Tibial nerve (tissue), 4 donors: ENCODE measurements around the gene SPAG17.

ENCODE experiments used
- EP300 ChIP-seq, 2 donors: sonication (generic); formaldehyde crosslinking; IDR thresholded peaks; one replicate each; pipeline ENCODE4 v1.6.1; 2017; ENCODE audit warnings: antibody characterized with exemption in 2 of 2, mild to moderate bottlenecking in 1 of 2
- POLR2A ChIP-seq, 2 donors: fragments of 450-650 bp; IDR thresholded peaks; one replicate each; pipeline ENCODE4 v1.6.1; 2017; ENCODE audit warnings: antibody characterized with exemption in 2 of 2, mild to moderate bottlenecking in 2 of 2, moderate library complexity in 2 of 2
- TF ChIP-seq, protein P1 (sequence below), 5 experiments: fragments of 200-600 bp in 3 of 5; fragments of 450-650 bp in 2 of 5; sonication (generic) in 3 of 5; IDR thresholded peaks; one replicate each; pipeline ENCODE4 v1.5.1; 2016 to 2019; ENCODE audit warnings: antibody characterized with exemption in 5 of 5, mild to moderate bottlenecking in 3 of 5, moderate library complexity in 2 of 5

DNA sequence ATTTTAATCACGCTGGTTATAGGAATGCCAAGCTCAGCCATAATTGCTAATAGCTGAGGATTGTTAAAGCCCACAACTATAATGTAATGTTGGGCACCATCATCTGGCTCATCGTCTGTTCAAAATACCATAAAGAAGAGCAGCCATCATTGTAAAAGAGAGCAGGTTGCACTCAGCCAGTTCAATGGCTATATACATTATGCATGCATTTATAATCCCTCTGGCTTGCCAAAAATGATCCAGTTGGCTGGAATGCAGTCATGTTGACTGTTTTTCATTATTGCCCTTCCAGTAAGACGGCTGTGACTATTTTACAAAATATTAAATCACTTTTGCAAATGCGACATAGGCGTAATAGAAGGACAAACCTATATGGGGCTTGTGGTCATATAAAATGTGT lies 85.3 kb downstream of the SPAG17 start:
- TF ChIP-seq, protein P1, sequence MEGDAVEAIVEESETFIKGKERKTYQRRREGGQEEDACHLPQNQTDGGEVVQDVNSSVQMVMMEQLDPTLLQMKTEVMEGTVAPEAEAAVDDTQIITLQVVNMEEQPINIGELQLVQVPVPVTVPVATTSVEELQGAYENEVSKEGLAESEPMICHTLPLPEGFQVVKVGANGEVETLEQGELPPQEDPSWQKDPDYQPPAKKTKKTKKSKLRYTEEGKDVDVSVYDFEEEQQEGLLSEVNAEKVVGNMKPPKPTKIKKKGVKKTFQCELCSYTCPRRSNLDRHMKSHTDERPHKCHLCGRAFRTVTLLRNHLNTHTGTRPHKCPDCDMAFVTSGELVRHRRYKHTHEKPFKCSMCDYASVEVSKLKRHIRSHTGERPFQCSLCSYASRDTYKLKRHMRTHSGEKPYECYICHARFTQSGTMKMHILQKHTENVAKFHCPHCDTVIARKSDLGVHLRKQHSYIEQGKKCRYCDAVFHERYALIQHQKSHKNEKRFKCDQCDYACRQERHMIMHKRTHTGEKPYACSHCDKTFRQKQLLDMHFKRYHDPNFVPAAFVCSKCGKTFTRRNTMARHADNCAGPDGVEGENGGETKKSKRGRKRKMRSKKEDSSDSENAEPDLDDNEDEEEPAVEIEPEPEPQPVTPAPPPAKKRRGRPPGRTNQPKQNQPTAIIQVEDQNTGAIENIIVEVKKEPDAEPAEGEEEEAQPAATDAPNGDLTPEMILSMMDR (IDR thresholded peaks at IDR 0.05), result no peak
- TF ChIP-seq EP300 (IDR thresholded peaks at IDR 0.05) (no peak), POLR2A (IDR thresholded peaks at IDR 0.05) (no peak)
